Adrenal gland (tissue), 12 donors: Measurements from ENCODE around the gene LCN10. TPM values are rescaled to one million over a fixed set of nuclear protein-coding genes. Genes with fewer than 3 reads are reported as not detected.
"Not testable (repeated sequence)": the region's sequence is repeated elsewhere in the genome, so short reads cannot be mapped to it uniquely, and the experiment has no call there.

Experiments used
- DNase-seq, 7 donors: peaks; one replicate each; pipeline ENCODE4 v3.0.0-alpha.2; 2019 to 2020
- H3K27ac ChIP-seq, 5 donors: fragments of 200-600 bp; sonication (generic) in 4 of 5; 1 replicate in 3 of 5; 2 replicates in 2 of 5; pipeline versions ENCODE4 v1.5.1 to v1.8.0; 2016 to 2020; ENCODE audit warnings: mild to moderate bottlenecking in 1 of 5
- H3K27me3 ChIP-seq: fragments of 200-600 bp; 2 replicates; pipeline ENCODE4 v1.8.0; 2021
- H3K36me3 ChIP-seq, 2 donors: fragments of 200-600 bp; replicated peaks in 1 of 2; 1 replicate in 1 of 2; 2 replicates in 1 of 2; pipeline versions ENCODE4 v1.5.1 to v1.8.0; 2018 to 2022
- H3K4me1 ChIP-seq, 2 donors: fragments of 200-600 bp; replicated peaks in 1 of 2; 1 replicate in 1 of 2; 2 replicates in 1 of 2; pipeline versions ENCODE4 v1.5.1 to v1.8.0; 2018 to 2021
- H3K4me3 ChIP-seq, 4 donors: fragments of 200-600 bp; sonication (generic) in 3 of 4; one replicate each; pipeline ENCODE4 v1.5.1; 2016 to 2018
- H3K9me3 ChIP-seq, 3 donors: fragments of 200-600 bp; sonication (generic) in 1 of 3; replicated peaks in 1 of 3; 1 replicate in 2 of 3; 2 replicates in 1 of 3; pipeline versions ENCODE4 v1.5.1 to v1.8.0; 2016 to 2021
- CTCF ChIP-seq, 6 experiments: fragments of 450-650 bp in 4 of 6; fragments of 200-600 bp in 2 of 6; sonication (generic) in 1 of 6; IDR thresholded peaks; 1 replicate in 5 of 6; 2 replicates in 1 of 6; pipeline versions ENCODE4 v1.5.1 to v1.8.0; 2016 to 2021; ENCODE audit warnings: antibody characterized with exemption in 6 of 6, mild to moderate bottlenecking in 2 of 6, moderate library complexity in 1 of 6
- POLR2A ChIP-seq, 2 donors: fragments of 450-650 bp; IDR thresholded peaks; one replicate each; pipeline ENCODE4 v1.6.1; 2017; ENCODE audit warnings: antibody characterized with exemption in 2 of 2, mild to moderate bottlenecking in 2 of 2, moderate library complexity in 1 of 2
- WGBS, 4 donors: extraction: QIAGEN DNeasy Blood & Tissue Kit in 2 of 4; methylation state at CpG; one replicate each; pipeline versions ENCODE4 v1.1.5 to v1.1.7; 2013 to 2017; 5-methylcytosine and 5-hydroxymethylcytosine counted together
- intact Hi-C, 2 donors: fragments of 100-400 bp; cut with DNase I; formaldehyde crosslinking; loops; one replicate each; pipeline versions ENCODE4 v1.14.1 to v1.15.0; 2022 to 2023
- polyA plus RNA-seq, 3 donors: library from polyadenylated mRNA; stranded (reverse); fragments of 200-250 nt in 2 of 3; fragments of 350-450 nt in 1 of 3; fragmentation: Illumina TruSeq in 1 of 3; extraction: RNeasy Lipid Tissue Mini Kit (QIAGEN cat#74804) in 1 of 3; gene quantifications; one replicate each; pipeline ENCODE4 v1.2.3, GENCODE V29; 2013 to 2014
- total RNA-seq, 9 donors: library from RNA; depleted of rRNA in 4 of 9; stranded (reverse); fragments of >200 nt in 4 of 9; fragments of 120-200 nt in 1 of 9; fragmentation: NEBNext Ultra II Directional in 1 of 9; extraction: Animal tissue kit (Norgen Biotek cat#: 25700) in 1 of 9; gene quantifications; one replicate each; pipeline versions ENCODE4 v1.1.0 to v1.2.4, GENCODE V29; 2013 to 2023
- donor health status: healthy with polysubstance abuse.
- donor health status: Bipolar disorder and iron deficiency.
- donor health status: DM: yes; HTN: yes; CAD: no.
- donor health status: DM: no; HTN: no; CAD: no.
- donor health status: DM: no; HTN: no; CAD: no.
- donor health status: DM: yes; HTN: yes; CAD: no.

LCN10 gene
- total and polyA plus RNA-seq, 12 donors = 0.11 to 9.5 (median 0.84) TPM; not detected in 6

- H3K4me3 ChIP-seq = no peak overlapping the region
- no peaks in the 10 kb centered on the region for H3K27me3 ChIP-seq
- no peaks in the 10 kb centered on the region for H3K4me1 ChIP-seq
- TF ChIP-seq POLR2A (IDR thresholded peaks at IDR 0.05) (no peak), CTCF (IDR thresholded peaks at IDR 0.05) (no peak)
- no peak overlapping the region for H3K27ac ChIP-seq
- no peak for DNase-seq
- no peaks in the 10 kb centered on the region for H3K36me3 ChIP-seq
- no peaks in the 10 kb centered on the region for H3K9me3 ChIP-seq
- intact Hi-C loops = no loop called here
- 75 to 89% (median 84%) methylated on average over 10 to 17 of the region's 17 CpGs for WGBS, 4 donors
These were observed 19.5 kb upstream of the LCN10 start for GRCh38 chr9:136762221-136762691.

- WGBS, 4 donors = 64 to 83% (median 75%) methylated on average over 8 to 13 of the region's 13 CpGs
- H3K4me3 ChIP-seq = no peak overlapping the region
- DNase-seq = no peak
- H3K9me3 ChIP-seq = no peaks in the 10 kb centered on the region
- TF ChIP-seq POLR2A (IDR thresholded peaks at IDR 0.05) (no peak), CTCF (IDR thresholded peaks at IDR 0.05) (no peak)
- H3K36me3 ChIP-seq = no peaks in the 10 kb centered on the region
- H3K4me1 ChIP-seq = no peaks in the 10 kb centered on the region
- intact Hi-C loops = no loop called here
- no peak overlapping the region for H3K27ac ChIP-seq
- no peaks in the 10 kb centered on the region for H3K27me3 ChIP-seq
These were observed 18.8 kb upstream of the LCN10 start for GRCh38 chr9:136761545-136761981.

- peak in 4 of 6 experiments; percentile 28 to 41 (median 34) for TF ChIP-seq CTCF (IDR thresholded peaks at IDR 0.05)
- WGBS, 4 donors = 33 to 41% (median 39%) methylated on average over 22 of the region's 22 CpGs
- intact Hi-C loops, H3K27me3 ChIP-seq, H3K9me3 ChIP-seq, H3K27ac ChIP-seq, H3K4me1 ChIP-seq, H3K36me3 ChIP-seq, H3K4me3 ChIP-seq: not testable (repeated sequence)
- peak in 6 of 7 donors; percentile 51 to 76 (median 64) for DNase-seq
These were observed 18.2 kb upstream of the LCN10 start for GRCh38 chr9:136760834-136761544.

GRCh38 chr9:136760424-136760823 is 17.7 kb upstream of the LCN10 start:
- peak in 1 of 7 donors; percentile 12 for DNase-seq
- intact Hi-C loops = no loop called here
- WGBS, 4 donors = 68 to 82% (median 72%) methylated on average over 4 to 25 of the region's 25 CpGs
- H3K4me3 ChIP-seq = no peak overlapping the region
- no peak for TF ChIP-seq POLR2A (IDR thresholded peaks at IDR 0.05)
- no peak for TF ChIP-seq CTCF (IDR thresholded peaks at IDR 0.05)
- H3K36me3 ChIP-seq = no peaks in the 10 kb centered on the region
- H3K9me3 ChIP-seq = no peaks in the 10 kb centered on the region
- H3K27ac ChIP-seq = no peak overlapping the region
- H3K27me3 ChIP-seq = no peaks in the 10 kb centered on the region
- no peaks in the 10 kb centered on the region for H3K4me1 ChIP-seq
